PC-3 (cell line): ENCODE data around the gene SF3A2. TPM values are rescaled to one million over a fixed set of nuclear protein-coding genes. Genes with fewer than 3 reads are reported as not detected.

Experiments
- ATAC-seq: fragments of 200-7000 bp; cut with Tn5 transposase; 2 replicates; pipeline ENCODE4 v1.9.1; 2020; ENCODE audit warnings: mild to moderate bottlenecking, moderate library complexity
- BruUV-seq: library from RNA; stranded (reverse); fragments of 400-500 nt; replicated peaks from 2 replicates; lab custom pipeline; 2021; lab: Mats Ljungman, UMichigan
- CTCF ChIA-PET: fragments of 300-600 bp; sonication (Branson Sonifier 250); formaldehyde crosslinking; loops from one replicate; lab custom pipeline; 2022; ENCODE audit warnings: antibody characterized with exemption; lab: Charles Lee
- POLR2A ChIA-PET: fragments of 300-600 bp; sonication (Branson Sonifier 250); formaldehyde crosslinking; loops from one replicate; lab custom pipeline; 2022; ENCODE audit warnings: antibody characterized with exemption; ENCODE audit not compliant: unreplicated experiment; lab: Charles Lee
- DNase-seq: peaks from one replicate; pipeline ENCODE4 v3.0.0-alpha.2; 2015
- H2AFZ ChIP-seq: fragments of 300-600 bp; sonication (generic); 2 replicates; pipeline ENCODE4 v1.6.0; 2016; ENCODE audit warnings: antibody characterized with exemption, low read length
- H3F3A ChIP-seq: fragments of 300-600 bp; sonication (generic); one replicate; pipeline ENCODE4 v1.6.0; 2017; ENCODE audit warnings: antibody characterized with exemption, low read length, control low read depth, mild to moderate bottlenecking; ENCODE audit not compliant: unreplicated experiment
- H3K27ac ChIP-seq: fragments of 300-600 bp; sonication (generic); 2 replicates; pipeline ENCODE4 v1.5.1; 2016; ENCODE audit warnings: mild to moderate bottlenecking, low read length
- H3K27me3 ChIP-seq: fragments of 300-600 bp; sonication (generic); 2 replicates; pipeline ENCODE4 v1.6.1; 2016; ENCODE audit warnings: low read length, mixed read lengths
- H3K36me3 ChIP-seq: fragments of 300-600 bp; sonication (generic); 2 replicates; pipeline ENCODE4 v1.6.1; 2016; ENCODE audit warnings: low read depth, mixed run types, low read length, mixed read lengths
- H3K4me1 ChIP-seq: fragments of 300-600 bp; sonication (generic); 2 replicates; pipeline ENCODE4 v1.5.1; 2016; ENCODE audit warnings: low read length; ENCODE audit not compliant: insufficient read depth
- H3K4me2 ChIP-seq: fragments of 300-600 bp; sonication (generic); 2 replicates; pipeline ENCODE4 v1.6.0; 2016; ENCODE audit warnings: low read length
- H3K4me3 ChIP-seq: fragments of 300-600 bp; sonication (generic); 2 replicates; pipeline ENCODE4 v1.5.1; 2016; ENCODE audit warnings: mild to moderate bottlenecking, low read length, mixed read lengths
- H3K79me2 ChIP-seq: fragments of 300-600 bp; sonication (generic); 2 replicates; pipeline ENCODE4 v1.6.1; 2017; ENCODE audit warnings: low read length, mixed read lengths
- H3K9ac ChIP-seq: fragments of 300-600 bp; sonication (generic); 2 replicates; pipeline ENCODE4 v1.6.0; 2016; ENCODE audit warnings: mild to moderate bottlenecking, low read length
- H3K9me2 ChIP-seq: fragments of 300-600 bp; sonication (generic); replicated peaks from 2 replicates; pipeline ENCODE4 v1.6.1; 2016; ENCODE audit warnings: mixed run types, low read length, mixed read lengths
- H3K9me3 ChIP-seq: fragments of 300-600 bp; sonication (generic); 2 replicates; pipeline ENCODE4 v1.6.1; 2016; ENCODE audit warnings: low read length, mixed read lengths
- H4K20me1 ChIP-seq: fragments of 300-600 bp; sonication (generic); 2 replicates; pipeline ENCODE4 v1.6.1; 2016; ENCODE audit warnings: low read length, mixed read lengths
- EZH2 ChIP-seq: fragments of 300-600 bp; sonication (generic); IDR thresholded peaks from one replicate; pipeline ENCODE4 v1.6.1; 2017; ENCODE audit warnings: antibody characterized with exemption, mild to moderate bottlenecking, low read length; ENCODE audit not compliant: unreplicated experiment
- EZH2phosphoT487 ChIP-seq: fragments of 300-600 bp; sonication (generic); IDR thresholded peaks from 2 replicates; pipeline ENCODE4 v1.6.1; 2018; ENCODE audit warnings: mild to moderate bottlenecking, antibody characterized with exemption, low read length, borderline replicate concordance
- intact Hi-C: fragments of 100-400 bp; cut with micrococcal nuclease; formaldehyde crosslinking; loops from 2 replicates; pipeline ENCODE4 v1.9.0; 2023
- total RNA-seq: library from RNA; depleted of rRNA; stranded (reverse); fragments of >200 nt; gene quantifications from 2 replicates; pipeline ENCODE4 v1.2.3, GENCODE V29; 2014
- TF ChIP-seq, protein P1 (sequence below): fragments of 300-600 bp; sonication (generic); conservative IDR thresholded peaks from 2 replicates; pipeline ENCODE4 v1.5.1; 2017; ENCODE audit warnings: antibody characterized with exemption, low read depth, mild to moderate bottlenecking, low read length

SF3A2 gene
- total RNA-seq, 1 experiment from 2014 or later = 55.5 TPM

DNA sequence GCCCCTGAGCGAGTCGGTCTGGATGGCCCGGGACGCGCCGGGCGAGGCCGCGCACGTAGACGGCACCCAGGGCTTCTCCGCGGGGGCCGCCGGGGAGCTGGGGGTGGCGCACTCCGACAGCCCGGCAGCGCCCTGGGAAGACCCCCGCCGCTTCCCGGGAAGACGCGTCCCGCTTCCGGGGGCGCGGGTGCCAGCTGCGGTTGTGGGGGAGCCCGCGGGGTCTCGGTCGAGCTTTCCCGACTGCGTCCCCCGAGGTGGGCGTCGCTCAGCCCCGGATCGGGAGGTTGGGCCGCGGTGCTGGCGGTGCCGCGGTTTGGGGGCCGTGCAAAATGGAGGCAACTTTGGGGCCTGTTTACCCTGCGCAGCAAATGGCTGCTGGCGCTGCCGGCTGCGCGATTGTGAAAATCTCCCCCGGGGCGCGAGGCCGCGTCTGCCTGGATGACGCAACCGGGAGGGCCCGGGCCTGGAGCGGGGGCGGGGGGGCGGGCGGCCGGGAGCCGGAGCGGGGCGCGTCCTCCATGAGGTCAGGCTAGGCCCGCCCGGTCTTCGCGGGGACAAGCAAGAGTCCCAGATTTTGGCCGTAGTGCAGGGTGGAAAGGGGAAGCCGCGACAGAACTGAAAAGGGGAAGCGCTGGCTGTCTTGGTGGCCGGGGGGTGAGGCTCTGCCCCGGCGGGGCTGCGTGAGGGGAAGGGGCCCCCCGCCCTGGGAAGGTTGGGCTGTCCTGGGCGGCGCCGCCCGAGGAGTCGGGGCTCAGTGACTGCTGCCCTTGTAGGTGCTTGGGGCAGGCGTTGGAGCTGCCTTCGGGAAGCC lies 34.0 kb downstream of the SF3A2 start:
- TF ChIP-seq, protein P1, sequence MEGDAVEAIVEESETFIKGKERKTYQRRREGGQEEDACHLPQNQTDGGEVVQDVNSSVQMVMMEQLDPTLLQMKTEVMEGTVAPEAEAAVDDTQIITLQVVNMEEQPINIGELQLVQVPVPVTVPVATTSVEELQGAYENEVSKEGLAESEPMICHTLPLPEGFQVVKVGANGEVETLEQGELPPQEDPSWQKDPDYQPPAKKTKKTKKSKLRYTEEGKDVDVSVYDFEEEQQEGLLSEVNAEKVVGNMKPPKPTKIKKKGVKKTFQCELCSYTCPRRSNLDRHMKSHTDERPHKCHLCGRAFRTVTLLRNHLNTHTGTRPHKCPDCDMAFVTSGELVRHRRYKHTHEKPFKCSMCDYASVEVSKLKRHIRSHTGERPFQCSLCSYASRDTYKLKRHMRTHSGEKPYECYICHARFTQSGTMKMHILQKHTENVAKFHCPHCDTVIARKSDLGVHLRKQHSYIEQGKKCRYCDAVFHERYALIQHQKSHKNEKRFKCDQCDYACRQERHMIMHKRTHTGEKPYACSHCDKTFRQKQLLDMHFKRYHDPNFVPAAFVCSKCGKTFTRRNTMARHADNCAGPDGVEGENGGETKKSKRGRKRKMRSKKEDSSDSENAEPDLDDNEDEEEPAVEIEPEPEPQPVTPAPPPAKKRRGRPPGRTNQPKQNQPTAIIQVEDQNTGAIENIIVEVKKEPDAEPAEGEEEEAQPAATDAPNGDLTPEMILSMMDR = no peak
- TF ChIP-seq EZH2phosphoT487 = no peak
- peaks cover 50% of the 10 kb centered on the region for H3K79me2 ChIP-seq
- peak; percentile 59 for DNase-seq
- peaks cover 10% of the 10 kb centered on the region; the same call in 1 of the 2 replicates for H3K36me3 ChIP-seq
- peak overlapping the region; percentile 93 for H3K9ac ChIP-seq
- H3F3A ChIP-seq = no peaks in the 10 kb centered on the region
- H3K4me2 ChIP-seq = peak overlapping the region; percentile 93
- peak overlapping the region; percentile 61 for H3K27ac ChIP-seq
- H3K9me3 ChIP-seq = no peaks in the 10 kb centered on the region
- peak; percentile 8; the same call in 1 of the 2 replicates for ATAC-seq
- peaks cover 21% of the 10 kb centered on the region for H3K4me1 ChIP-seq
- intact Hi-C loops = loop anchor here (5.0 kb wide), 1 partner anchor 103 kb away; no protein-coding TSS in a partner anchor
- H3K4me3 ChIP-seq = peak overlapping the region; percentile 99
- H4K20me1 ChIP-seq = peaks cover 36% of the 10 kb centered on the region
- no peaks in the 10 kb centered on the region for H3K9me2 ChIP-seq
- no peak overlapping the region for H2AFZ ChIP-seq
- H3K27me3 ChIP-seq = no peaks in the 10 kb centered on the region
- POLR2A ChIA-PET = no interaction called here
- no TSS peak for BruUV-seq
- CTCF ChIA-PET = no interaction called here

DNA sequence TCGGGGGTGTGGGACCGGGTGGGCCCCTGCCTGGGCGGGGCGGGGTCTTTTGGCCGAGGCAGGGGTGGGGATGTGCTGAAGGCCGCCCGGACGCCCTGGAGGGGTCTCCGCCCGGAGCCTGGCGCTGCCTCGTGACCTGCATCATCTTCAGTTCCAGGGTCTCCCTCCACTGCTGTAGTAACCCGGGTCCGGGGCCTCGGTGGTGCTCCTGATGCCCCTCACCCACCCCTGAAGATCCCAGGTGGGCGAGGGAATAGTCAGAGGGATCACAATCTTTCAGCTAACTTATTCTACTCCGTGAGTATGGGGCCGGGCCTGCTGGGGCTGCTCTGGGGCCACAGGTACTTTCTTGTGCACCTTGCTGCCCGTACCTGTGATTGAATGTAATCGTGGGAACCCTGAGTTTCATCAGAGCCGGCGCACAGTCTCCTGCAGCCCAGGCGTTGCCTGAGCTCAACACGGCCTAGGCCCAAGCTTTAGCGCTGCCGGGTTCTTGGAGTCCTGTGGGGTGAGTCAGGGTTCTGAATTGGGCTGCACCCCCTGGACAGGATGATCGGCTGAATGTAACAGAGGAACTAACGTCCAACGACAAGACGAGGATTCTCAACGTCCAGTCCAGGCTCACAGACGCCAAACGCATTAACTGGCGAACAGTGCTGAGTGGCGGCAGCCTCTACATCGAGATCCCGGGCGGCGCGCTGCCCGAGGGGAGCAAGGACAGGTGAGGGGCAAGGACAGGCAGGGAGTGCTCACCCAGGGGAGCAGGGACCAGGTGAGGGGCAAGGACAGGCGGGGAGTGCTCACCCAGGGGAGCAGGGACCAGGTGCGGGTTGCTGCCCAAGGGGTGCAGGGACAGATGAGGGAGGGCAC lies 34.8 kb downstream of the SF3A2 start:
- peaks cover 10% of the 10 kb centered on the region; the same call in 1 of the 2 replicates for H3K36me3 ChIP-seq
- TF ChIP-seq EZH2phosphoT487 (no peak), EZH2 (no peak)
- TF ChIP-seq, protein P1 = no peak
- DNase-seq (peak; percentile 44), ATAC-seq (peak; percentile 7; the same call in 1 of the 2 replicates)
- peak overlapping the region; percentile 93 for H3K4me2 ChIP-seq
- H3K4me3 ChIP-seq = peak overlapping the region; percentile 99
- CTCF ChIA-PET = no interaction called here
- H3K9ac ChIP-seq = peak overlapping the region; percentile 93
- no peaks in the 10 kb centered on the region for H3F3A ChIP-seq
- intact Hi-C loops = loop anchor here (5.0 kb wide), 1 partner anchor 104 kb away; no protein-coding TSS in a partner anchor
- H3K9me2 ChIP-seq = no peaks in the 10 kb centered on the region
- peak overlapping the region; percentile 56 for H3K27ac ChIP-seq
- peaks cover 21% of the 10 kb centered on the region for H3K4me1 ChIP-seq
- H3K79me2 ChIP-seq = peaks cover 50% of the 10 kb centered on the region
- no peaks in the 10 kb centered on the region for H3K27me3 ChIP-seq
- H2AFZ ChIP-seq = no peak overlapping the region
- no peaks in the 10 kb centered on the region for H3K9me3 ChIP-seq
- BruUV-seq = no TSS peak
- POLR2A ChIA-PET = no interaction called here
- H4K20me1 ChIP-seq = peaks cover 36% of the 10 kb centered on the region
